Fibroblast of skin of left quadriceps (primary cell): ENCODE measurements around the gene CHRD.

Source experiments
- DNase-seq, 2 experiments: peaks; one replicate each; pipeline ENCODE4 v3.0.0-alpha.2; 2013; ENCODE audit warnings: low read depth in 2 of 2

Gene CHRD

GRCh38 chr3:184360929-184361531, 18.8 kb upstream of the CHRD start:
- DNase-seq = no peak

GRCh38 chr3:184361532-184361931, 18.3 kb upstream of the CHRD start, which contains the start of the genes CLCN2 and POLR2H:
Gene CLCN2, minus strand, starts transcription at chr3:184361605. Its CDS starts 126 bp downstream, at chr3:184361479.
Gene POLR2H, plus strand, starts transcription at chr3:184361710. Its CDS starts 1,783 bp downstream, at chr3:184363493.
- no peak for DNase-seq

GRCh38 chr3:184361932-184362667, 17.8 kb upstream of the CHRD start:
- DNase-seq = no peak

GRCh38 chr3:184362668-184363546, 16.9 kb upstream of the CHRD start:
- DNase-seq = peak; percentile 93 to 94

- peak; percentile 55 to 60 for DNase-seq
Observed at GRCh38 chr3:184366619-184367289, 13.1 kb upstream of the CHRD start.

- no peak for DNase-seq
Observed at GRCh38 chr3:184368116-184368515, 11.7 kb upstream of the CHRD start.

- no peak for DNase-seq
Observed at GRCh38 chr3:184368586-184369183, 11.2 kb upstream of the CHRD start.

GRCh38 chr3:184371570-184372018, 8.3 kb upstream of the CHRD start:
- peak; percentile 69 to 70 for DNase-seq

GRCh38 chr3:184372296-184372821, 7.5 kb upstream of the CHRD start:
- no peak for DNase-seq

- DNase-seq = no peak
Observed at GRCh38 chr3:184372911-184373310, 6.9 kb upstream of the CHRD start.

- no peak for DNase-seq
Observed at GRCh38 chr3:184373422-184373821, 6.4 kb upstream of the CHRD start.

- DNase-seq = no peak
Observed at GRCh38 chr3:184375747-184376461, 4.0 kb upstream of the CHRD start.

GRCh38 chr3:184377374-184377773, 2.5 kb upstream of the CHRD start:
- DNase-seq = no peak

- no peak for DNase-seq
Observed at GRCh38 chr3:184377882-184378445, 1.9 kb upstream of the CHRD start, which contains the start of gene THPO. Gene THPO, minus strand, starts transcription at chr3:184378207. Its CDS starts 1,948 bp downstream, at chr3:184376259.

GRCh38 chr3:184378651-184379357, 1.1 kb upstream of the CHRD start:
- DNase-seq = no peak

- no peak for DNase-seq
Observed at GRCh38 chr3:184380185-184380626, 352 bp downstream of the CHRD start.

GRCh38 chr3:184380627-184381260, 890 bp downstream of the CHRD start:
- no peak for DNase-seq
